GM19351 (cell line): ENCODE measurements around the gene MCRIP1.

ENCODE experiments used
- ATAC-seq: cut with Tn5 transposase; IDR thresholded peaks from one replicate; pipeline ENCODE4 v1.9.1; 2021; ENCODE audit warnings: mild to moderate bottlenecking, moderate library complexity; ENCODE audit not compliant: unreplicated experiment

The MCRIP1 gene

GRCh38 chr17:81833160-81833920, at the start of gene MCRIP1:
Gene MCRIP1, minus strand, starts transcription at chr17:81833291. Its CDS starts 8,785 bp downstream, at chr17:81824506.
- ATAC-seq, result peak; percentile 70

DNA sequence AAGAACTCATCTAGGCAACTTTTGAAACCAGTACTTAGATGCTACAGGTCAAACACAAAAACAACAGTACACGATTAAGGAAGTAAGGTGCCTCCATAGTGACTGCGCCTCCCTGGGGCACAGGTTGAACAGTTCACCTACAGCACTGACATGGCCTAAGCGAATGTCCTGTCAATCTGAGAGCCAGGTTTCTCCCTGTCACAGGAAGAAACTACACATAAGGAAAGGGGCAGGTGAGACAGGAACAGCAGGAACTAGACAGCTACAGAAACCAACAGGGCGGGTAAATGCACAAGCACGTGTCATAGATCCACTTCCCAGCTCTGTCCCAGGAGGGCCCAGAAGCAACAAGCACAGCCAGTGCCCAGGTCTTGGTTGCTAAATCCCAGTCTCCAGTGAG, 46.0 kb upstream of the MCRIP1 start:
- ATAC-seq, result no peak

DNA sequence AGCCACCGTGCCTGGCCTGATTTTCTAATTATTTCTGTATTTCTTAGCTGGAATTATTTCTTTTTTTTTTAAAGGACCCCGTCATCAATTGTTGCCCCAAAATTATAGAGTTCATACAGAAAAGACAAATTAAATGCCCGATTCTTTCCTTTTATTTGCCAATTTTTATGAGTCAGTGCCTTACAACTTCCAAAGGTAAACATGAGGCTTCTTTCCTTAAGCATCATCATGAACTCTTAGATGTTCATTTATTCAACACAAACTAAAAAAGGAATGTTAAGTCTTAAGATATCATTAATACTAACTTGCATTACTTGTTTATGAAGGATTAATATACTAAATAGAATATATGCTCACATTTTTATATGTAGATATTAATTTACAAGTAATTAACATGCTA, 45.2 kb upstream of the MCRIP1 start:
- no peak for ATAC-seq

DNA sequence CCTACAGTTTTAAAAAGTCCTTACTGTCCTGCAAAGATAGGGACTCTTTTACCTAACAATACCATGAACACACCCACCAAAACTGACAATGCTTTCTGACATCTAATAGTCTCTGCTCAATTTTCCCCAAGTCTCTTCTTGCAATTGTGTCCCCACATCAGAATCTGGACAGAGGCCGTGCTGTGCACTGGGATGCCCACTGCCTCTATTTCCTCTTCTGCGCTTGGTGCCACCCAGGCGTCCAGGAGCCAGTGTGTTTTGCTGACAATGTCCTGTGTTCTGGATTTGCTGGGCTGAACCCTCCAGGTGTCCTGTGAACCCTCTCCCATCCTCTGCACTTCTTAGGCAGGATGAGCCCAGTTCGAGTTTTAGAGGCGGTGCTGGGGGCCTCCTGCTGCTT, 44.5 kb upstream of the MCRIP1 start:
- ATAC-seq, result no peak

- peak; percentile 12 for ATAC-seq
These were observed 38.5 kb upstream of the MCRIP1 start for GRCh38 chr17:81871387-81872230.

DNA sequence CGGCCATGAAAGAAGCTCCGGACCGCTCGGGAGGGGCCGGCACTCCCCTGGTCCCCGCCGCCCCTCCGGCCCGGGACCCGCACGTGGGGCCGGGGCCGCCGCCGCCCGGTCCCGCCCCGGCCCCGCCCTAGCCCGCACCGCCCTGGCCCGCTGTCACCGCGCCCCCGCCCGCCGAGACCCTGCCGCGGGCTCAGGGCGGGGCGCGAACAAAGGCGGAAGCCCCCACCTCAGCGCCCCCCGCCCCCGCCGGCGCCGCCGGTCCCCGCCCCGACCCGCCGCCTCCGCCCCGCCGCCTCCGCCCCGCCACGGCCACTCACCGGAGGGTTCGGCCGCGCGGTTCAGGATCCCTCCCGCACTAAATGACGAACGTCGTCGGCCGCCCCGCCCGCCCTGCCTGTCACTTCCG, 37.9 kb upstream of the MCRIP1 start, which contains the start of gene ARHGDIA:
Gene ARHGDIA (minus strand): TSS at position 357 of the 406 bp plus-strand sequence. CDS start 1,407 bp downstream, outside the sequence.
- peak; percentile 46 for ATAC-seq

DNA sequence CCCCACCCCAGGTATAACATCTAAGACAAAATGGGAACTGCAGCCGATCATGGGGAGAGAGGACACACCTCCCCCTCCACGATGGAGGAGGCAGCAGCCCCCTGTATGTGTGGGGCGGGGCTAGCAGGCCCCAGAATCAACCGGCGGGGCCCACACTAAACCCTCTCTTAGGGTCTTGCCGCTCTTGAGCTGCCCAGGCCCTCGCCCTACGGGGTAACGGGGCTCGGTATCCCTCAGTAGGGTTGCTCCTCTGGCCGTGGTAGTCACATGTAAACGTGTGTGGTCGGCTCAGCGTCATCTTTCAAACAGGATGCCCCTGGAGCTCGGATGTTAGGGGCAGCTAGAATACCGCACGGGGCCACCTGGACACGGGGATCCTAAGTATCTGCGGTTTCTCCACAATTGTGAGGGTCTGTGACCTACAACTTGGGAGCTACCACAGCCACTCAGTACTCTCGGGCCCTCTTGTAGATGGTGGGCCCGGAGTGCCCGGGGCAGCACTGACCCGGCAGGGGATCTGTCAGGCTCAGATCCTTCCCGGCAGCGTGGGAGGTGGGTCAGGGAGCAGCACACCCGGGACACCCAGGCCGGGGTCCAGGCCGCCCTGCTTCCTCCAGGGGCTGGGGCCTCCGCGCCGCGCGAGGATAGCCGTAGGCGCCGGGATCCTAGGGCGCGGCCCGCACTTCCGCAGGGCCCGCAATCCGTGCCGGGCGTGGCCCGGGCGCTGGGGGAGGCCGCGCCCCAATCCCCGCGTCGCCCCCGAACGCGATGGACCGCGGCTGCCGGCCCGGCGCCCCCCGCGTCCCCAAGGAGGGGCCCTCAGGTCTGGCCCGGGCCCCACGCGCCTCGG, 37.3 kb upstream of the MCRIP1 start:
- peak; percentile 12 for ATAC-seq

DNA sequence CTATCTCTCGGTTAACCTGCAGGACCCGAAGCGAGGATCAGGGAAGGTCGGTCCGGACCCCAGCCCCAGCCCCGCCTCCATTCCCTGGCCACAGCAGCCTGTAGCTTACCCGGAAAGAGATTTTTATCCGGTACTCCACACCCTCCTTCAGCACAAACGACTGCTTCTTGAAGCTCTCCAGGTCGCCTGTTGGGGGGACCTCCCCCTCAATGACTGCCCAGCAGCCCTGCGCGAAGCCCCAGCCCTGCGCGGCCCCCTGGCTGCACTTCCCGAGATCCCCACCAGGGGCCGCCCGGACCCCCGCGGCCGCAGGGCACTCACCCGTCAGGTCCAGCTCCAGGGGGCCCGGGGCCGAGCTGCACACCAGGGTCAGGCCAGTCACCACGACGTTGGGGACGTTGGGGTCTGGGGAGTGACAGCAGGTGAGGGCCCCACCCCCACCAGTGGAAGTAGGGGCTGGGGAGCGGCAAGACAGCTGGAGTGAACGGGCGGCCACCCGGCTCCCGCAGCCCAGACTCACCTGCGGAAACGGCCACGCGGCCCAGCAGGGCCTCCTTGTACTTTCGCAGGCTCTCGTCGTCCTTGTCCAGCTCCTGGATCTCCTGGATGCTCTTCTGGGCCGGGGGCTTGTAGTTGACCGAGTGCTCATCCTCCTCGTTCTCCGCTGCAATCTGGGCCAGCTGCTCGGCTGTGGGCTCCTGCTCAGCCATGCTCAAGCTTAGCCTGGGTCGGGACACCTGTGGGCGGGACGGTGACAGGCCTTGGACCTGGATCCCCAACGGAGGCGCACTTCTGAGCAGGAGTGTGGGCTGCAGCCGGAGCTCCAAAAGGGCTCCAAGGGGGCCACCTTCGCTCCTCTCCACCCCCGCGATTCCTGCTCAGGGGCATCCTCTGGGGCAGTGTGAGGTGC, 36.4 kb upstream of the MCRIP1 start:
- ATAC-seq, result no peak

DNA sequence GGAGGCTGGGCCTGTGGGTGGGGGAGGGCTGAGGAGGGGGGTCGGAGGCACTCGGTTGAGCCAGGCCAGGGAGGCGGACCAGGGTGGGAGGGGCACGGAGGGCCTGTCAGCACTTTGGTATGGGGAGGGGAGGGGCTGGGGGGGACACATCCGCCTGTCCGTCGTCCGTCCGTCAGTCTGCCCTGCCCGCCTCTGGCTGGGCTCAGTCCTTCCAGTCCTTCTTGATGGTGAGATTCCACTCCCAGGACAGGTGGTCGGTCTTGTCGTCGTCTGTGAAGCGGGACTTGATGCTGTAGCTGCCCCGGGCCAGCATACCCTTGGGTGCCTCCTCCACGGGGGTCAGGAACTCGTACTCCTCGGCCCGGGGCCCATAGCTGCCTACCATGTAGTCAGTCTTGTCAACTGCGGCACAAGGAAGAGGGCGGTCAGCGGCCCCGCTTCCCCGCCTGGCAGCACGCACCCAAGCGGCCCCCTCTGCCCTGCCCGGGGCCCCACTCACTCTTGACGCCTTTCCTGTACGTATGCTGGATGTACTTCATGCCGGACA, 35.7 kb upstream of the MCRIP1 start:
- ATAC-seq, result no peak

DNA sequence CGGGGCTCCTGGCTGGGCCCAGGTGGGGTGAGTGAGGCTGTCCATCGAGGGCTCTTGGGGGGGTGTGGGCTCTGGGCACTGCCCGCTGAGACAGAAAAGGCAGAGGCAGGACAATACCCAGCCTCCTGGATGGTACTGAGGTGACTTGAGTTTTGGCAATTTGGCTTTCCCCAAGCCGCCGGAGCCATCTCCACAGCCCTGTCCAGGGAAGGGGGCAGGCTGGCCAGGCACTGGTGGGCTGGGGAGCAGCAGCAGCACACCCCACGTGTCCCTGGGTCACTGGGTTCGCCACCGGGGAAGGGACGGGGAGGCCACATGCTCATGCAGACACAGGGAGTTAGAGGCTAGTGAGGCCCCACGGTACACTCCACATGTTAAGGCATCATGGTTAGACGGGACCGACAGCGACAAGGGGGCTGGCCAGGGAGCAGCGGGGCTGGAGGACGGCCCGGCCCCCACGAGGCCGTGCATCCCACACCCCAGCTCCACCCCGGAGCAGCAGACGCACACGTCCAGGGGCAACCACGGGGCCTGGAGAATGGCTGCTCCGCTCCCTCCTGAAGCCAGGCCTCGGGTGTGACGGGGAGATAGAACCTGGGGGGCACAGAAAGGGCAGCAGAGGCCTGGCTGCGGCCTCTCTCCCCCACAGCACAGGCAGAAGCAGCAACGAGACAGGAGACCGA, 35.0 kb upstream of the MCRIP1 start:
- no peak for ATAC-seq

DNA sequence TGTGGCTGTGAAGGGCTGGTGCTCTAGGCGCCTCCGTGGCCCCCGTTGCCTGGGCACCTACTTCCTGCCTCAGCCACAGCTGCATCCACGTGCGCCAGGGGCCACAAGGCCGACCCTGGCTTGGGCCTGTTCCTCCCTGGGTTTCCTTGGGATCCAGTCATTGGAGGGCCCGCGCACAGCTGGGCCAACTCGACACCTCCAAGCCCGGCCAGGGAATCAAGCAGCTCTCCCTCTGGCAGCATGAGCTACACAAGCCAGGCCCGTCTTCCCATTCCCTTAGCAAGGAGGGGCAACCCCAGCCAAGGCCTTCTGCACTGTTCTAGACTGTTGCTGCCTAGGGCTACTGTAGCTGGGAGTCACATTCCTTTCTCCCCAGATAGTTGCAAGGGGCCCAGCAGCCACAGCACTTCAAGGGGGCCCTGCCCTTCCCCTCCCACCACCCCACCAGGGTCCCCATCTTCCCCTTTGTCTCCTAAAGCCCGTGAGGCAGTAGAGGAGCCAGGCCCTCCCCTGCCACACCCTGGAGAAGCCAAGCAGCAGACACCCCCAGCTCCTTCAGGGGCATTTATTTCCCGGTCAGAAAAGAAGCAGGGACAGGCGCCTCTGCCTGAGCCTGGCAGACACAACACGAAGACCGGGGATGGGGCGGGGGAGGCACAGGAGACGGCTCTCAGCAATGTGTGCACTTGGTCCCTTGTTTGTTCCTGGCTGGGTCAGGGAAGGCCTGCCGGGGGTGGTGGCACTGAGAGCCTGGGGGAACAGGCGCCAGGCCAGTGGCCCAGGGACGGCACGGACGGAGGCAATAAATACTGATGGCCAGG, 34.3 kb upstream of the MCRIP1 start:
- ATAC-seq, result no peak

DNA sequence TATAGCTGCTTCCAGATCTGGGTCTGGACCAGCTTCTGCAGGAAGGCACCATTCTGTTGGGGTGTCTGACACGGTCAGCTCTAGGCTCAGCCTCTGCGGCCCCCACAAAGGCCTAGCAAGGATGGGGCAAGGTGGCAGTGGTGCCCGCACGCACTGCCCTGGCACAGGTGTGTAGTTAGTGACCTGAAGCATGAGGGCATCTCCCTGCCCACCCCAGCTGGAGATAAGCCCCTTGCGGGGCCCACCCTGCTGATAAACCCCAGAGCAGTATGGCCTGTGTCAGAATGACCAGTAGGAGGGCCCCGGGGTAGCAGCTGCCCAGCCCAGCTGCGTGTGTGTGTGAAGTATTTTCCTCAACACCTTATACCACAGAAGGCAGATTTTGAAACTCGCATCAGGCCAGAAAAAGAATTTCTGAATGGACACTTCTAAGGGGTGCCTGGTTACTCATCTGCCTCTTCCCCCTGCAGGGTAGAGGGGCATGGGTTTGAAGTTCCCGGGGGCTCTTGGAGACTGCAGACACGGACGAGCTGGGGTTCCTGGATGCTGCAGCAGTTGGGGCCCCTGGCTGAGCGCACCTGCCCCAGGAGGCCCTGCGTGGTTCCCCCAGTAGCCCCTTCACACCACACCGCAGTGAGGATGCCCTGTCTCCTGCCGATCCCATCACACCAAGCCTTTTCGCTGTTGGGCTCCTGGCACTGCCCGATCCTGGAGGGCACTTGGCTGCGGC, 33.5 kb upstream of the MCRIP1 start:
- no peak for ATAC-seq

- ATAC-seq, result no peak
These were observed 32.8 kb upstream of the MCRIP1 start for GRCh38 chr17:81865733-81866439.

DNA sequence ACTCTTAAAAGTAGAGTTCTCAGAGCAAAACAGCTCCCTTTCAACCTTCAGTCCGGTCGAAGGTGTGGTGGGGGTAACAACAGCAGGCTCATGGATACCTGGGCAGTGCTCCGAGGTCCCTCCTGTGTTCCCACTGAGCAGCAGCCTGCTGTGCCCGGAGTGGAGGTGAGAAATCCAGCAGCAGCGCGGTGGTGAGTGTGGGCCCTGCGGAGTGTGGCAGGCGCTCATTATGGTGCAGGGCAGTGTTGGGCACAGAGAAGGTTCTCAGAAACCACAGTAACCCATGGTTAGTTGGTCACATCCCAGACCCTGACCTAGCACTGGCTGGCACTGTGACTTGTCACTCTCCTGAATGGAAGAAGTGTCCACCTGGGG, 32.3 kb upstream of the MCRIP1 start:
- no peak for ATAC-seq

GRCh38 chr17:81863833-81864768, 31.0 kb upstream of the MCRIP1 start:
- ATAC-seq, result no peak

GRCh38 chr17:81863123-81863675, 30.1 kb upstream of the MCRIP1 start:
- ATAC-seq, result no peak
